ENCODE data around the gene HARS1.

DNA sequence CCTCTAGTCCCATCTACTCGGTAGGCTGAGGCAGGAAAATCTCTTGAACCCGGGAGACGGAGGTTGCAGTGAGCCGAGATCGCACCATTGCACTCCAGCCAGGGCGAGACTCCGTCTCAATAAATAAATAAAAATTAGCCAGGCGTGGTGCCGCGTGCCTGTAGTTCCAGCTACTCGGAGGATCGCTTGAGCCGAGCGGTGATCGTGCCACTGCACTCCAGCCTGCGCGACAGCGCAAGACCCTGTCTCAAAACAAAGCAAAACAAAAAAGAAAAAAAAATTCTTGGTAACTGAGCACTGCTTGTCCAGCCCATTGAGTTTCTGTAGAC is 27.2 kb downstream of the HARS1 start:
- TF ChIP-seq CTCF (IDR thresholded peaks at IDR 0.05 in 8 of 11, conservative IDR thresholded peaks at IDR 0.05 in 3 of 11) (no peak), POLR2A (IDR thresholded peaks at IDR 0.05) (no peak), POLR2AphosphoS5 (IDR thresholded peaks at IDR 0.05) (no peak)

All from spleen (tissue), 7 donors.